ENCODE results near the gene PBX1. TPM values are rescaled to one million over a fixed set of nuclear protein-coding genes. Genes with fewer than 3 reads are reported as not detected.

Gene PBX1
- total RNA-seq, 1 experiment from 2014 or later, result 9.8 TPM

DNA sequence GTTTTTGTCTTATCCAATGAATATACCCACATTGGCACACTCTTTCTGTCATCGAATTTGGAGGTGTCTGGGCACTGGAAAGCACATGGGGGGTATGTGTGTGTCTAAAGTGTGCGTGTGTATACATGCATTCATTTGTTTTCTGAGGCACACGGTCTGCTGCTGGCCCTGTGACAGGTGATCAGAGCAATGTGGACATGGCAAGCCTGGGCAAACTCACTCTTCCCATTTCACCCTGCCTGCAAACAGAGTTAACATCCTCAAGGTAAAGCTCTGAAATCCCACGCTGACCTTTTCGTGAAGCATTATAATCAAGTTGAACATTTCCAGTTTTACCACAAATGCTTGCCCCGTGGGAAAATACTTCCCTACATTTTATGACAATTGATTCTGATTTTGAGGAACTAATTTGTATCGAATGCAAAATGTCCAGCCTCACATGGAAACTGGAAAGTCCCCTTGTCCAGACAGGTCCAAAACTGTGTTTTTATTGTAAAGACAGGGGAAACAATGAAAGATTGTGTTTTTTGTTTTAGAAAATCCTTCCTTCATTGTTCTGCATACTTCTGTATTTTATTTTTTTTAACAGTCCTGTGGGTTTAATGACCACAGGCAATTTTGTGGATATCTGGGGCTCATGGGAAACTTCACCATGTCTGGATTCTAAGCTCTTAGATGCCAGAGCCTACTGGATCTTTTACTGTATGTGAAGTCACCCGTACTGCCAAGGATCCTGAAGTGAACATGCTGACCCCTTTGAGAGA is 160.9 kb downstream of the PBX1 start:
- Histone ChIP-seq H3K9ac (ENCODE audit: low read length) (no peak overlapping the region), H3F3A (ENCODE audit: low read length, unreplicated experiment) (peaks cover 6% of the 10 kb centered on the region), H4K20me1 (ENCODE audit: low read length) (no peaks in the 10 kb centered on the region), H3K27ac (ENCODE audit: low read length) (no peak overlapping the region), H3K4me2 (ENCODE audit: low read length) (no peak overlapping the region), H2AFZ (ENCODE audit: low read length) (peak overlapping the region; percentile 33), H3K79me2 (ENCODE audit: low read length) (no peaks in the 10 kb centered on the region), H3K4me1 (ENCODE audit: insufficient read depth, low read length) (peaks cover 42% of the 10 kb centered on the region), H3K9me2 (replicated peaks; ENCODE audit: low read length) (no peaks in the 10 kb centered on the region), H3K27me3 (ENCODE audit: low read length) (no peaks in the 10 kb centered on the region), H3K4me3 (ENCODE audit: low read length) (no peak overlapping the region), H3K36me3 (ENCODE audit: low read depth, low read length) (no peaks in the 10 kb centered on the region), H3K9me3 (ENCODE audit: low read length) (no peaks in the 10 kb centered on the region)
- TF ChIP-seq, protein P1, sequence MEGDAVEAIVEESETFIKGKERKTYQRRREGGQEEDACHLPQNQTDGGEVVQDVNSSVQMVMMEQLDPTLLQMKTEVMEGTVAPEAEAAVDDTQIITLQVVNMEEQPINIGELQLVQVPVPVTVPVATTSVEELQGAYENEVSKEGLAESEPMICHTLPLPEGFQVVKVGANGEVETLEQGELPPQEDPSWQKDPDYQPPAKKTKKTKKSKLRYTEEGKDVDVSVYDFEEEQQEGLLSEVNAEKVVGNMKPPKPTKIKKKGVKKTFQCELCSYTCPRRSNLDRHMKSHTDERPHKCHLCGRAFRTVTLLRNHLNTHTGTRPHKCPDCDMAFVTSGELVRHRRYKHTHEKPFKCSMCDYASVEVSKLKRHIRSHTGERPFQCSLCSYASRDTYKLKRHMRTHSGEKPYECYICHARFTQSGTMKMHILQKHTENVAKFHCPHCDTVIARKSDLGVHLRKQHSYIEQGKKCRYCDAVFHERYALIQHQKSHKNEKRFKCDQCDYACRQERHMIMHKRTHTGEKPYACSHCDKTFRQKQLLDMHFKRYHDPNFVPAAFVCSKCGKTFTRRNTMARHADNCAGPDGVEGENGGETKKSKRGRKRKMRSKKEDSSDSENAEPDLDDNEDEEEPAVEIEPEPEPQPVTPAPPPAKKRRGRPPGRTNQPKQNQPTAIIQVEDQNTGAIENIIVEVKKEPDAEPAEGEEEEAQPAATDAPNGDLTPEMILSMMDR (conservative IDR thresholded peaks at IDR 0.05; ENCODE audit: low read depth, low read length), result no peak
- TF ChIP-seq EZH2phosphoT487 (IDR thresholded peaks at IDR 0.05; ENCODE audit: borderline replicate concordance, low read length), result no peak
- no peak for TF ChIP-seq EZH2 (IDR thresholded peaks at IDR 0.05; ENCODE audit: low read length, unreplicated experiment)
- ChIA-PET CTCF (no interaction called here), POLR2A (ENCODE audit: unreplicated experiment) (no interaction called here)
- no peak for DNase-seq
- intact Hi-C loops (cut with micrococcal nuclease), result loop anchor here (1.0 to 5.0 kb wide), 2 partner anchors 14 to 1338 kb away; no protein-coding TSS in a partner anchor
- ATAC-seq, result no peak
- BruUV-seq (replicated peaks), result no TSS peak

DNA sequence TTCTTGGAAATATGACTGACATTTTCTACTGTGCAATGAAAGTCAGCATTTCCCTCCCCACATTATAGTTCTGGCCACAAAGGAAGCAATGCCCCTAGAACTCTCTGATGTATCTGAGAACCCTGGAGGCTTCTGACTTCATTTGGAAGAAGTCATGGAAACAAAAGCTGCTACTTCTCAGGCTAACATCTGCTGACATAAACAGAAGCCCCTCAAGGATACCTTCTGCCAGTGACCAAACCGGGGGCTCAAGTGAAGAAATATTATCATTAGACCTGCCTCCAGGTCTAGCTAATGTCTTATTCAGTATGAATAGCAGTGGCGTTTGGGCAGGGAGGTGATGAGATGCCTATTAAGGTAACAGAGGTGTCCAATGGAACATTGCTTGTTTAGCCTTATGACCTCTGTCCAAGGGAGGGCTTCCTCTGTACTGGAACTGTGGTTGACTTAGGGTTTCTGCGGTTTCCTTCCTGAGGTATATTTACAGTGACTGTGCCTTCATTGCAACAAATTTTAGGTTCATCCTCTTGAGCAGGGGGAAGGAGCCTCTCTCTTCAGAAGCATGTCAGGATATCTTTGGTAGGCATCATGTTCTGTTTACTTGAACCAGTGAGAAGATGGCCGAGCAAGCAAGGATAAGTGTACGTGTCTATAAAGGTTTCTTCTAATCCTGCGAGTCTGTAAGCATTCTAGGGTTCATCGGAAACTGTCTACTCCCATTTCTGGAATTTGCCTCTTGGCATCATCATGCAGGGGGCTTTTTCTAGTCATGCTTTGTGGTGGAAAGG is 161.7 kb downstream of the PBX1 start:
- TF ChIP-seq EZH2 (IDR thresholded peaks at IDR 0.05; ENCODE audit: low read length, unreplicated experiment) (no peak), EZH2phosphoT487 (IDR thresholded peaks at IDR 0.05; ENCODE audit: borderline replicate concordance, low read length) (no peak)
- TF ChIP-seq, protein P1 (conservative IDR thresholded peaks at IDR 0.05; ENCODE audit: low read depth, low read length), result no peak
- ChIA-PET POLR2A (ENCODE audit: unreplicated experiment) (no interaction called here), CTCF (no interaction called here)
- H3K4me1 ChIP-seq (ENCODE audit: insufficient read depth, low read length), result peaks cover 42% of the 10 kb centered on the region
- H3K27me3 ChIP-seq (ENCODE audit: low read length), result no peaks in the 10 kb centered on the region
- H3K79me2 ChIP-seq (ENCODE audit: low read length), result no peaks in the 10 kb centered on the region
- no peaks in the 10 kb centered on the region for H4K20me1 ChIP-seq (ENCODE audit: low read length)
- H3K9me3 ChIP-seq (ENCODE audit: low read length), result no peaks in the 10 kb centered on the region
- peaks cover 6% of the 10 kb centered on the region for H3F3A ChIP-seq (ENCODE audit: low read length, unreplicated experiment)
- H3K9me2 ChIP-seq (replicated peaks; ENCODE audit: low read length), result no peaks in the 10 kb centered on the region
- ATAC-seq, result no peak
- H3K27ac ChIP-seq (ENCODE audit: low read length), result no peak overlapping the region
- DNase-seq, result no peak
- intact Hi-C loops (cut with micrococcal nuclease), result no loop called here
- no peaks in the 10 kb centered on the region for H3K36me3 ChIP-seq (ENCODE audit: low read depth, low read length)
- H3K4me3 ChIP-seq (ENCODE audit: low read length), result no peak overlapping the region
- no peak overlapping the region for H2AFZ ChIP-seq (ENCODE audit: low read length)
- no peak overlapping the region for H3K4me2 ChIP-seq (ENCODE audit: low read length)
- no TSS peak for BruUV-seq (replicated peaks)
- no peak overlapping the region for H3K9ac ChIP-seq (ENCODE audit: low read length)

DNA sequence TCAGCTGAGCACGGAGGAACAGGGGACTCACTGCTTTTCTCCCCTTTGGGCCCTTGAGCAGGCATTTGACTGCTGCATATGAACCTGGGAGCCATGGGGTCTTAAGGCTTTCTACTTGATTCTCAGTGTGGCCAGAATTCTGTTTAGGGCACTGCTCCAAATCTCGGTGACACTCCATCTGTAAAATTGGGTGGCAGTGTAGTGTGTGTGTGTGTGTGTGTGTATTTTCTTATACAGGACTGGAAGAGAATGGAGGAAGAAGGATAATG is 162.2 kb downstream of the PBX1 start:
- H3K27me3 ChIP-seq (ENCODE audit: low read length), result no peaks in the 10 kb centered on the region
- no peak overlapping the region for H3K9ac ChIP-seq (ENCODE audit: low read length)
- no peak for DNase-seq
- no peak overlapping the region for H3K4me2 ChIP-seq (ENCODE audit: low read length)
- no peaks in the 10 kb centered on the region for H3K9me3 ChIP-seq (ENCODE audit: low read length)
- TF ChIP-seq EZH2phosphoT487 (IDR thresholded peaks at IDR 0.05; ENCODE audit: borderline replicate concordance, low read length), result no peak
- TF ChIP-seq, protein P1 (conservative IDR thresholded peaks at IDR 0.05; ENCODE audit: low read depth, low read length), result no peak
- TF ChIP-seq EZH2 (IDR thresholded peaks at IDR 0.05; ENCODE audit: low read length, unreplicated experiment), result no peak
- H2AFZ ChIP-seq (ENCODE audit: low read length), result no peak overlapping the region
- BruUV-seq (replicated peaks), result no TSS peak
- H3K4me3 ChIP-seq (ENCODE audit: low read length), result no peak overlapping the region
- H3F3A ChIP-seq (ENCODE audit: low read length, unreplicated experiment), result peaks cover 6% of the 10 kb centered on the region
- ChIA-PET CTCF (no interaction called here), POLR2A (ENCODE audit: unreplicated experiment) (no interaction called here)
- no peak overlapping the region for H3K27ac ChIP-seq (ENCODE audit: low read length)
- no peaks in the 10 kb centered on the region for H3K9me2 ChIP-seq (replicated peaks; ENCODE audit: low read length)
- no peak for ATAC-seq
- no peaks in the 10 kb centered on the region for H3K79me2 ChIP-seq (ENCODE audit: low read length)
- H3K4me1 ChIP-seq (ENCODE audit: insufficient read depth, low read length), result peaks cover 41% of the 10 kb centered on the region
- no peaks in the 10 kb centered on the region for H4K20me1 ChIP-seq (ENCODE audit: low read length)
- H3K36me3 ChIP-seq (ENCODE audit: low read depth, low read length), result no peaks in the 10 kb centered on the region
- intact Hi-C loops (cut with micrococcal nuclease), result no loop called here
